GM12878 (cell line): ENCODE results near the gene SLC2A5. TPM values are rescaled to one million over a fixed set of nuclear protein-coding genes. Genes with fewer than 3 reads are reported as not detected.
A peak's percentile ranks its signal among the peaks of the same experiment; 100 is the strongest.

Experiments
- ATF2 ChIP-seq: IDR thresholded peaks from 2 replicates; pipeline ENCODE4 v1.6.1; 2012; ENCODE audit warnings: low read length, inconsistent platforms
- BCLAF1 ChIP-seq: fragments of 450-650 bp; IDR thresholded peaks from 2 replicates; pipeline ENCODE4 v1.6.1; 2017; ENCODE audit warnings: antibody characterized with exemption, mild to moderate bottlenecking, moderate library complexity
- BHLHE40 ChIP-seq, 2 experiments: fragments of 450-650 bp in 1 of 2; IDR thresholded peaks; 2 replicates each; pipeline ENCODE4 v1.6.1; 2011 to 2017; ENCODE audit warnings: low read depth in 2 of 2, borderline replicate concordance in 1 of 2, improper control_type of control experiment in 1 of 2, low read length in 1 of 2, mild to moderate bottlenecking in 1 of 2
- IRF4 ChIP-seq: IDR thresholded peaks from 2 replicates; pipeline ENCODE4 v1.6.1; 2011; ENCODE audit warnings: low read depth, low read length
- JUNB ChIP-seq: IDR thresholded peaks from 2 replicates; pipeline ENCODE4 v1.6.1; 2016; ENCODE audit warnings: antibody characterized with exemption, mild to moderate bottlenecking
- POLR2AphosphoS2 ChIP-seq: IDR thresholded peaks from 2 replicates; pipeline ENCODE4 v1.6.1; 2011; ENCODE audit warnings: low read depth, mild to moderate bottlenecking, low read length, improper control_type of control experiment, moderate library complexity
- TARDBP ChIP-seq: IDR thresholded peaks from 2 replicates; pipeline ENCODE4 v1.6.1; 2016; ENCODE audit warnings: borderline replicate concordance
- ZNF274 ChIP-seq: IDR thresholded peaks from one replicate; pipeline ENCODE4 v1.8.0; 2011; ENCODE audit not compliant: insufficient read length, insufficient read depth
- polyA plus RNA-seq, 11 experiments: library from polyadenylated mRNA; depleted of rRNA in 4 of 11; unstranded in 6 of 11; stranded (reverse) in 5 of 11; fragments of >200 nt; fragmentation: Nextera tagmentation in 4 of 11; fragmentation: Illumina TruSeq in 1 of 11; extraction: Ambion mirVana in 4 of 11; extraction: Trizol in 1 of 11; gene quantifications; 1 replicate in 1 of 11; 2 replicates in 10 of 11; pipeline versions ENCODE4 v1.2.1 to v1.2.3, GENCODE V29; 2011 to 2016; ENCODE audit warnings: inconsistent platforms in 2 of 11, missing spikeins in 2 of 11, low read depth in 1 of 11
- total RNA-seq, 4 experiments: library from RNA; depleted of rRNA in 3 of 4; stranded (reverse); fragments of >200 nt in 3 of 4; fragmentation: Illumina TruSeq in 1 of 4; extraction: Trizol in 1 of 4; gene quantifications; 2 replicates each; pipeline versions ENCODE4 v1.2.1 to v1.2.3, GENCODE V29; 2013 to 2021
- TF ChIP-seq, protein P1 (sequence below): fragments of 450-650 bp; formaldehyde crosslinking; IDR thresholded peaks from 2 replicates; pipeline ENCODE4 v1.4.0; 2020; ENCODE audit warnings: mild to moderate bottlenecking, moderate library complexity

Gene SLC2A5
- total and polyA plus RNA-seq, 10 of the 15 experiments (the other 5 are each of a cell fraction or from before 2014, with no cell fraction given): 4.5 to 76.6 (median 23.9) TPM

DNA sequence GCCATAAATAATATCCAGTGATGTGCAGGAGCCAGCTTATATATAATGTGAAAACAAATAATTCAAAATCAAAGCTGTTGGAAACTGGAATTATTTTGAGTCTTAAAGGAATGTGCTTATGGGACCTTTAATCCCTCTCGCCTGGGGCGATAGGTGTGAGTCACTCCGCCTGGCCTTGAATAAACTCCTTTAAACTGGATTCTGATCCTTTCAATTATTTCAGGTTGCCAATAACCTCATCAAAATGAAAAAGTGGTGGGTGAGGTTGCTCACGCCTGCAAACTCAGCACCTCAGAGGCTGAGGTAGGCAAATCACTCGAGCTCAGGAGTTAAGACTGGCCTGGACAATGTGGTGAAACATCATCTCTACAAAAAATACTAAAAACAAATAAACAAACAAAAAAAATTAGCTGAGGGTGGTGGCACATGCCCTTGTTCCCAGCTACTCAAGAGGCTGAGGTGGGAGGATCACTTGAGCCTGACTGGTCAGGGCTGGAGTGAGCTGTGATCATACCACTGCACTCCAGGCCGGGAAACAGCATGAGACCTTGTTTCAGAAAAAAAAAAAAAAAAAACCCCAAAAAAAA is 11.4 kb upstream of the SLC2A5 start (continued):
- TF ChIP-seq BCLAF1 (no peak), ATF2 (no peak), IRF4 (no peak), TARDBP (no peak), JUNB (no peak), ZNF274 (no peak), BHLHE40 (IDR thresholded peaks at IDR 0.05; ENCODE audit: borderline replicate concordance in 1 of 2, low read depth in 2 of 2, low read length in 1 of 2) (no peak), POLR2AphosphoS2 (no peak)
- TF ChIP-seq, protein P1, sequence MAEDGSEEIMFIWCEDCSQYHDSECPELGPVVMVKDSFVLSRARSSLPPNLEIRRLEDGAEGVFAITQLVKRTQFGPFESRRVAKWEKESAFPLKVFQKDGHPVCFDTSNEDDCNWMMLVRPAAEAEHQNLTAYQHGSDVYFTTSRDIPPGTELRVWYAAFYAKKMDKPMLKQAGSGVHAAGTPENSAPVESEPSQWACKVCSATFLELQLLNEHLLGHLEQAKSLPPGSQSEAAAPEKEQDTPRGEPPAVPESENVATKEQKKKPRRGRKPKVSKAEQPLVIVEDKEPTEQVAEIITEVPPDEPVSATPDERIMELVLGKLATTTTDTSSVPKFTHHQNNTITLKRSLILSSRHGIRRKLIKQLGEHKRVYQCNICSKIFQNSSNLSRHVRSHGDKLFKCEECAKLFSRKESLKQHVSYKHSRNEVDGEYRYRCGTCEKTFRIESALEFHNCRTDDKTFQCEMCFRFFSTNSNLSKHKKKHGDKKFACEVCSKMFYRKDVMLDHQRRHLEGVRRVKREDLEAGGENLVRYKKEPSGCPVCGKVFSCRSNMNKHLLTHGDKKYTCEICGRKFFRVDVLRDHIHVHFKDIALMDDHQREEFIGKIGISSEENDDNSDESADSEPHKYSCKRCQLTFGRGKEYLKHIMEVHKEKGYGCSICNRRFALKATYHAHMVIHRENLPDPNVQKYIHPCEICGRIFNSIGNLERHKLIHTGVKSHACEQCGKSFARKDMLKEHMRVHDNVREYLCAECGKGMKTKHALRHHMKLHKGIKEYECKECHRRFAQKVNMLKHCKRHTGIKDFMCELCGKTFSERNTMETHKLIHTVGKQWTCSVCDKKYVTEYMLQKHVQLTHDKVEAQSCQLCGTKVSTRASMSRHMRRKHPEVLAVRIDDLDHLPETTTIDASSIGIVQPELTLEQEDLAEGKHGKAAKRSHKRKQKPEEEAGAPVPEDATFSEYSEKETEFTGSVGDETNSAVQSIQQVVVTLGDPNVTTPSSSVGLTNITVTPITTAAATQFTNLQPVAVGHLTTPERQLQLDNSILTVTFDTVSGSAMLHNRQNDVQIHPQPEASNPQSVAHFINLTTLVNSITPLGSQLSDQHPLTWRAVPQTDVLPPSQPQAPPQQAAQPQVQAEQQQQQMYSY: 0 out of 2 replicates have a peak, but pooled peaks have one; percentile 32
